AG09309 (cell line): Measurements from ENCODE around the gene FCSK.

Source experiments
- DNase-seq: peaks from one replicate; pipeline ENCODE4 v3.0.0-alpha.2; 2010; ENCODE audit warnings: low read depth
- H3K4me3 ChIP-seq: 2 replicates; pipeline ENCODE4 v1.5.1; 2011; ENCODE audit warnings: mild to moderate bottlenecking, low read depth, low read length, moderate library complexity; ENCODE audit not compliant: control insufficient read depth
- CTCF ChIP-seq: IDR thresholded peaks from 2 replicates; pipeline ENCODE4 v1.5.1; 2011; ENCODE audit warnings: mild to moderate bottlenecking, low read depth, low read length, inconsistent platforms; ENCODE audit not compliant: insufficient read depth, control insufficient read depth; ENCODE audit errors: missing control alignments

Gene FCSK

DNA sequence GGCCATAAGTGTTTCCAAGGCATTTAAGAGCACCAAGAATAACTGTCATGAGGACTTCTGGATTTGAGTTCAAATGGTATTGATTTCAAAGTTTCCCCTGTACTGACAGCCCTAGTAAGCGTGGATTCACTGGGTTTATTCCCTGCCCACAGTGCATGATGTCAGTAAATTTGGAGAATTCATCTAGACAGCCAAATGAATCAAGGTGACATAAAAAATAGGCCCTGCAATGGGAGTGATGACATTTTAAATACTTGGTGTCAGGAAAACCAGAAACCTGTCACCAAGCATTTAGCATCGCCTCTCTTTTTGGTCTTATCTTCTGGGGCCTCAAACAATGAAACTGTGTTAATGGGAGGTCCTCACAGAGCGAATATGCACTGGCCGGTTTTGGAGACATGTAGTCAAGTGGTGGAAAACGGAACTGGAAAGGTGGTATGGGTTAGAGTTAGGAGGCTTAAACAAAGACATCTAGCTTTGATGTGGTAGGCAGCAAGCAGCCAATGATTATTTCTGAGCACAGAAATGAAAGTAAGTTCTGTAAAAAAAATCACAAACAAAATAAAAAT lies 39.9 kb downstream of the FCSK start:
- no peak for TF ChIP-seq CTCF
- DNase-seq = no peak
- H3K4me3 ChIP-seq = no peak overlapping the region

DNA sequence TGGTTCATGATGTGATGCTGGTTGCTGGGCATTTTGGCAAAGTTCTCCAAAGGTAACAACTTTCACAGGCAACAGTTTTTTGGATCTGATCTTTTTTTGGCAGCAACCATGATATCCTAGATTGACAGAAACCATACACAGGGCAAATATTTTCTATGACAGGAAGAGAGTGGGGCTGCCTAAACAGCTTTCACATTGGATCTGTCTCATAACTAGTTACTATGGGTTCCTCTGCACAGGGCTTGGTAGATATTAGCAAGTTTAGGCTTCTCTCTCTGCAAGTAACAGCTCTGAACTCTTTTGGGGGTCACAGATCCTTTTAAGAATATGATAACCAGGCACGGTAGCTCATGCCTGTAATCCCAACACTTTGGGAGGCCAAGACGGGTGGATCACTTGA lies 40.4 kb downstream of the FCSK start:
- no peak overlapping the region for H3K4me3 ChIP-seq
- TF ChIP-seq CTCF = no peak
- DNase-seq = no peak

- no peak overlapping the region for H3K4me3 ChIP-seq
- TF ChIP-seq CTCF = no peak
- no peak for DNase-seq
These were observed 41.2 kb downstream of the FCSK start for GRCh38 chr16:70495425-70496182.

DNA sequence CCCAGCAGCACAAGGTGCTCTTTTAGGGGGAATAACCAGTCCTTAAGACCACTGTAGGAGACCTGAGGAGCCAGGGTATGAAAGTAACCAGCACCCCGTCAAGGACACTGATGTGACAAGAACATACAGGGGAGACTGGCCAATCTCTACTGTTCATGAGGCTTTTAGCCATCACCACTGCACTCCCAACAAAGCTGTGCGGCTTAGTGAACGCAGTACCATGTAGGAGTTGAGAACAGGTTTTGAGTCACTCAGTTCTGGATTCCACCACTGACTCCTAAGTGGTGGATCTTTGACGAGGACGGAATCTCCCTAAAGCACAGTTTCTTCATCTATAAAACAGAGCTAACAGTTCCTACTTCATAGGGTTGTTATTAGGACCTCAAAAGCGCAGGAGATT lies 42.1 kb downstream of the FCSK start:
- no peak for DNase-seq
- TF ChIP-seq CTCF = no peak
- H3K4me3 ChIP-seq = no peak overlapping the region

- peak; percentile 3 for TF ChIP-seq CTCF
- H3K4me3 ChIP-seq = no peak overlapping the region
- DNase-seq = no peak
These were observed 54.4 kb downstream of the FCSK start for GRCh38 chr16:70508752-70509151.

DNA sequence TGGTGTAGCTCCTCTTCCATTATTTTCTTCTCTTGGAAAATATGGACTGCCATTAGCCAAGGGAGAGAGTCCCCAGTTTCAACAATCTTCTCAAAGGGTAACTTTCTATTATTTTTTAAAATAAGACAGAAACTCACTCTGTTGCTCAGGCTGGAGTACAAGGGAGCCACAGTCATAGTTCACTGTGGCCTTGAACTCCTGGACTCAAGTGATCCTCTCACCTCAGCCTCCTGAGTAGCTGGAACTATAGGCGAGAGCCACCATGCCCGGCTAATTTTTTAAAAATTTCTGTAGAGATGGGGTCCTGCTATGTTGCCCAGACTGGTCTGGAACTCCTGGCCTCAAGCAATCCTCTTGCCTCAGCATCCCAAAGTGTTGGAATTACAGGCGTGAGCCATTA lies 55.8 kb downstream of the FCSK start:
- H3K4me3 ChIP-seq = no peak overlapping the region
- no peak for DNase-seq
- no peak for TF ChIP-seq CTCF
